Sigmoid colon (tissue), 4 donors: ENCODE results near the gene AP3B2.

Experiments used
- CTCF ChIP-seq, 4 experiments: fragments of 450-650 bp in 3 of 4; fragments of 200-600 bp in 1 of 4; IDR thresholded peaks; one replicate each; pipeline ENCODE4 v1.5.1; 2016 to 2019; ENCODE audit warnings: antibody characterized with exemption in 4 of 4, mild to moderate bottlenecking in 3 of 4, moderate library complexity in 2 of 4
- EP300 ChIP-seq, 4 donors: sonication (generic); formaldehyde crosslinking; IDR thresholded peaks; one replicate each; pipeline ENCODE4 v1.6.1; 2017; ENCODE audit warnings: antibody characterized with exemption in 4 of 4
- POLR2A ChIP-seq, 2 donors: fragments of 450-650 bp; IDR thresholded peaks; one replicate each; pipeline ENCODE4 v1.6.1; 2016; ENCODE audit warnings: antibody characterized with exemption in 2 of 2, mild to moderate bottlenecking in 2 of 2, moderate library complexity in 2 of 2
- POLR2AphosphoS5 ChIP-seq, 4 donors: sonication (generic); formaldehyde crosslinking; IDR thresholded peaks; one replicate each; pipeline ENCODE4 v1.6.1; 2017; ENCODE audit warnings: antibody characterized with exemption in 4 of 4

GRCh38 chr15:82730022-82730530 lies 20.4 kb upstream of the AP3B2 start:
- TF ChIP-seq CTCF (IDR thresholded peaks at IDR 0.05) = no peak
- no peak for TF ChIP-seq POLR2A (IDR thresholded peaks at IDR 0.05)
- TF ChIP-seq EP300 (IDR thresholded peaks at IDR 0.05) = no peak
- TF ChIP-seq POLR2AphosphoS5 (IDR thresholded peaks at IDR 0.05) = no peak
